ENCODE results near the gene ITGB3BP. TPM values are rescaled to one million over a fixed set of nuclear protein-coding genes. Genes with fewer than 3 reads are reported as not detected.
"Not testable (repeated sequence)": the region's sequence is repeated elsewhere in the genome, so short reads cannot be mapped to it uniquely, and the experiment has no call there.

Gene ITGB3BP
- total RNA-seq (2014; rRNA removed; shearing (Covaris generic)), result 50.0 and 53.7 TPM in 2 replicates
- polyA plus RNA-seq (2014; cell fraction: nucleus; rRNA removed), result 36.1 and 54.1 TPM in 2 replicates

- peak; percentile 84 for DNase-seq (ENCODE audit: extremely low read depth, low read depth)
Observed at GRCh38 chr1:63522891-63523728, at the start of gene ITGB3BP, which contains the start of gene EFCAB7. Gene ITGB3BP (minus strand): TSS chr1:63523225. CDS start chr1:63523133, 92 bp downstream. Gene EFCAB7 (plus strand): TSS chr1:63523525. CDS start chr1:63525573, 2,048 bp downstream.

- DNase-seq (ENCODE audit: extremely low read depth, low read depth), result not testable (repeated sequence)
Observed at GRCh38 chr1:63572686-63573085, 49.7 kb upstream of the ITGB3BP start.

GRCh38 chr1:63569640-63570316, 46.8 kb upstream of the ITGB3BP start:
- no peak for DNase-seq (ENCODE audit: extremely low read depth, low read depth)

GRCh38 chr1:63569068-63569467, 46.0 kb upstream of the ITGB3BP start:
- no peak for DNase-seq (ENCODE audit: extremely low read depth, low read depth)

GRCh38 chr1:63563745-63564144, 40.7 kb upstream of the ITGB3BP start:
- DNase-seq (ENCODE audit: extremely low read depth, low read depth), result no peak

GRCh38 chr1:63559357-63559756, 36.3 kb upstream of the ITGB3BP start:
- no peak for DNase-seq (ENCODE audit: extremely low read depth, low read depth)

- DNase-seq (ENCODE audit: extremely low read depth, low read depth), result peak; percentile 16
Observed at GRCh38 chr1:63557365-63557987, 34.5 kb upstream of the ITGB3BP start.

GRCh38 chr1:63555480-63555879, 32.5 kb upstream of the ITGB3BP start:
- DNase-seq (ENCODE audit: extremely low read depth, low read depth), result no peak

GRCh38 chr1:63548877-63549276, 25.9 kb upstream of the ITGB3BP start:
- DNase-seq (ENCODE audit: extremely low read depth, low read depth), result no peak

GRCh38 chr1:63548303-63548702, 25.3 kb upstream of the ITGB3BP start:
- no peak for DNase-seq (ENCODE audit: extremely low read depth, low read depth)

GRCh38 chr1:63547621-63548294, 24.7 kb upstream of the ITGB3BP start:
- DNase-seq (ENCODE audit: extremely low read depth, low read depth), result no peak

GRCh38 chr1:63545780-63546179, 22.8 kb upstream of the ITGB3BP start:
- no peak for DNase-seq (ENCODE audit: extremely low read depth, low read depth)

- no peak for DNase-seq (ENCODE audit: extremely low read depth, low read depth)
Observed at GRCh38 chr1:63537940-63538339, 14.9 kb upstream of the ITGB3BP start.

GRCh38 chr1:63537006-63537405, 14.0 kb upstream of the ITGB3BP start:
- DNase-seq (ENCODE audit: extremely low read depth, low read depth), result no peak

GRCh38 chr1:63534406-63534805, 11.4 kb upstream of the ITGB3BP start:
- no peak for DNase-seq (ENCODE audit: extremely low read depth, low read depth)

- DNase-seq (ENCODE audit: extremely low read depth, low read depth), result no peak
Observed at GRCh38 chr1:63533931-63534330, 10.9 kb upstream of the ITGB3BP start.

GRCh38 chr1:63532727-63533126, 9.7 kb upstream of the ITGB3BP start:
- DNase-seq (ENCODE audit: extremely low read depth, low read depth), result no peak

GRCh38 chr1:63524201-63524600, 1.2 kb upstream of the ITGB3BP start:
- DNase-seq (ENCODE audit: extremely low read depth, low read depth), result no peak

GRCh38 chr1:63523738-63524137, 713 bp upstream of the ITGB3BP start:
- DNase-seq (ENCODE audit: extremely low read depth, low read depth), result no peak

- DNase-seq (ENCODE audit: extremely low read depth, low read depth), result no peak
Observed at GRCh38 chr1:63516629-63517028, 6.4 kb downstream of the ITGB3BP start.

GRCh38 chr1:63512584-63512983, 10.4 kb downstream of the ITGB3BP start:
- no peak for DNase-seq (ENCODE audit: extremely low read depth, low read depth)
